ENCODE data around the gene THOC7. TPM values are rescaled to one million over a fixed set of nuclear protein-coding genes. Genes with fewer than 3 reads are reported as not detected.
A peak's percentile ranks its signal among the peaks of the same experiment; 100 is the strongest.

THOC7 gene
- total RNA-seq, 1 donor from 2014 or later, result 13.8 TPM

GRCh38 chr3:63905731-63906620 lies 42.4 kb upstream of the THOC7 start:
- Histone ChIP-seq H3K4me1 (peaks cover 0 to 2% of the 10 kb centered on the region in 2 donors), H3K36me3 (no peaks in the 10 kb centered on the region), H3K4me3 (no peak overlapping the region), H3K27me3 (no peaks in the 10 kb centered on the region), H3K27ac (no peak overlapping the region), H3K9me3 (no peaks in the 10 kb centered on the region)
- TF ChIP-seq CTCF (IDR thresholded peaks at IDR 0.05), result no peak
- intact Hi-C loops (cut with DNase I), result no loop called here
- no peak for DNase-seq (ENCODE audit: low spot score in 2 of 2)

- Histone ChIP-seq H3K4me1 (peaks cover 0 to 4% of the 10 kb centered on the region in 2 donors), H3K27ac (no peak overlapping the region), H3K36me3 (peaks cover 6 to 18% of the 10 kb centered on the region in 2 donors), H3K27me3 (no peaks in the 10 kb centered on the region), H3K9me3 (no peaks in the 10 kb centered on the region), H3K4me3 (no peak overlapping the region)
- intact Hi-C loops (cut with DNase I), result no loop called here
- no peak for DNase-seq (ENCODE audit: low spot score in 2 of 2)
- TF ChIP-seq CTCF (IDR thresholded peaks at IDR 0.05), result no peak
Measured at GRCh38 chr3:63900459-63900858, 36.9 kb upstream of the THOC7 start.

GRCh38 chr3:63900010-63900409 lies 36.4 kb upstream of the THOC7 start:
- Histone ChIP-seq H3K4me1 (peaks cover 0 to 4% of the 10 kb centered on the region in 2 donors), H3K27me3 (no peaks in the 10 kb centered on the region), H3K36me3 (peaks cover 6 to 18% of the 10 kb centered on the region in 2 donors), H3K27ac (no peak overlapping the region), H3K4me3 (no peak overlapping the region), H3K9me3 (no peaks in the 10 kb centered on the region)
- intact Hi-C loops (cut with DNase I), result no loop called here
- no peak for TF ChIP-seq CTCF (IDR thresholded peaks at IDR 0.05)
- DNase-seq (ENCODE audit: low spot score in 2 of 2), result no peak

- no peak for DNase-seq (ENCODE audit: low spot score in 2 of 2)
- Histone ChIP-seq H3K4me1 (peaks cover 0 to 4% of the 10 kb centered on the region in 2 donors), H3K27ac (no peak overlapping the region), H3K4me3 (no peak overlapping the region), H3K36me3 (peaks cover 6 to 18% of the 10 kb centered on the region in 2 donors), H3K27me3 (no peaks in the 10 kb centered on the region), H3K9me3 (no peaks in the 10 kb centered on the region)
- no peak for TF ChIP-seq CTCF (IDR thresholded peaks at IDR 0.05)
- intact Hi-C loops (cut with DNase I), result no loop called here
Measured at GRCh38 chr3:63896332-63897030, 32.9 kb upstream of the THOC7 start.

GRCh38 chr3:63895422-63896189 lies 32.0 kb upstream of the THOC7 start:
- H3K27ac ChIP-seq, result peak overlapping the region; percentile 9 to 22

More at GRCh38 chr3:63895422-63896189, 32.0 kb upstream of the THOC7 start:
- Histone ChIP-seq H3K4me1 (peaks cover 0 to 4% of the 10 kb centered on the region in 2 donors), H3K4me3 (no peak overlapping the region), H3K27me3 (no peaks in the 10 kb centered on the region), H3K9me3 (no peaks in the 10 kb centered on the region), H3K36me3 (peaks cover 6 to 22% of the 10 kb centered on the region in 2 donors)
- no peak for TF ChIP-seq CTCF (IDR thresholded peaks at IDR 0.05)
- intact Hi-C loops (cut with DNase I), result no loop called here
- no peak for DNase-seq (ENCODE audit: low spot score in 2 of 2)
